Astrocyte (in vitro differentiated cells and primary cell): ENCODE results near the gene GH1.
"Not testable (repeated sequence)": the region's sequence is repeated elsewhere in the genome, so short reads cannot be mapped to it uniquely, and the experiment has no call there.

Experiments used
- CTCF ChIP-seq: IDR thresholded peaks from 2 replicates; pipeline ENCODE4 v1.5.1; 2011; ENCODE audit warnings: low read depth, mild to moderate bottlenecking, inconsistent platforms, low read length, moderate library complexity; ENCODE audit not compliant: insufficient read depth
- EZH2 ChIP-seq: IDR thresholded peaks from 2 replicates; pipeline ENCODE4 v1.6.1; 2012; ENCODE audit warnings: mild to moderate bottlenecking, low read length, inconsistent platforms; ENCODE audit not compliant: insufficient read depth

- TF ChIP-seq CTCF, EZH2: not testable (repeated sequence)
Observed at GRCh38 chr17:63918789-63919305, at the start of gene GH1.
